Fibroblast of lung (primary cell): ENCODE data around the gene PLEKHH3.

Source experiments
- CTCF ChIP-seq, 2 donors: IDR thresholded peaks in 1 of 2; conservative IDR thresholded peaks in 1 of 2; 1 replicate in 1 of 2; 2 replicates in 1 of 2; pipeline ENCODE4 v1.5.1; 2011 to 2012; ENCODE audit warnings: low read length in 2 of 2, control low read depth in 1 of 2, inconsistent platforms in 1 of 2, low read depth in 1 of 2, mild to moderate bottlenecking in 1 of 2
- EZH2 ChIP-seq: IDR thresholded peaks from 2 replicates; pipeline ENCODE4 v1.5.1; 2012; ENCODE audit warnings: low read length, control low read depth, mild to moderate bottlenecking; ENCODE audit errors: missing control alignments

GRCh38 chr17:42675965-42676423, 800 bp downstream of the PLEKHH3 start:
- TF ChIP-seq CTCF (conservative IDR thresholded peaks at IDR 0.05 in 1 of 2, IDR thresholded peaks at IDR 0.05 in 1 of 2; ENCODE audit: low read depth in 1 of 2, low read length in 2 of 2) (no peak), EZH2 (no peak)
